Measurements from ENCODE around the gene CDK5. TPM values are rescaled to one million over a fixed set of nuclear protein-coding genes. Genes with fewer than 3 reads are reported as not detected.

The CDK5 gene
- polyA plus RNA-seq, 2 of the 4 experiments (the other 2 are of a cell fraction): 29.6 to 51.0 TPM

GRCh38 chr7:151086802-151087244, 29.1 kb upstream of the CDK5 start:
- WGBS (ENCODE audit: missing lambda C conversion rate): 2% methylated on average over 12 of the region's 56 CpGs
- Histone ChIP-seq H3K9me3 (no peaks in the 10 kb centered on the region), H3K4me2 (peak overlapping the region; percentile 97), H3K27ac (peak overlapping the region; percentile 84 to 98), H3K4me3 (peak overlapping the region; percentile 86), H3K4me1 (peaks cover 42% of the 10 kb centered on the region)
- POLR2A ChIA-PET: interaction anchor here (1.4 kb wide), 1 partner anchor 26 kb away, joined by 3 read pairs; no protein-coding TSS in a partner anchor
- 0 out of 2 replicates have a peak, but pooled peaks have one; percentile 46 for TF ChIP-seq MAX (IDR thresholded peaks at IDR 0.05)
- no peak for TF ChIP-seq MYC (IDR thresholded peaks at IDR 0.05; ENCODE audit: borderline replicate concordance, low read length)
- DNase-seq (ENCODE audit: low read depth in 1 of 2, low spot score in 1 of 2): no peak
- ATAC-seq: peak; percentile 0 to 8; a peak in 1 of 6 replicates
- CTCF ChIA-PET: interaction anchor here (1.0 to 27.1 kb wide), 10 partner anchors 9 to 79 kb away, joined by 3 to 412 read pairs (median 4); no protein-coding TSS in a partner anchor
- FAIRE-seq: no peak

GRCh38 chr7:151085691-151086620, 28.3 kb upstream of the CDK5 start, which contains the start of gene AGAP3:
Gene AGAP3 (plus strand): TSS chr7:151086475. CDS start chr7:151086742, 267 bp downstream.
- Histone ChIP-seq H3K4me2 (peak within 1 kb of the TSS; percentile 97), H3K4me3 (peak within 1 kb of the TSS; percentile 86), H3K9me3 (no peaks in the 10 kb centered on the region), H3K4me1 (peaks cover 43% of the 10 kb centered on the region), H3K27ac (peak within 1 kb of the TSS; percentile 84 to 98)
- ChIA-PET CTCF (interaction anchor here (1.0 to 27.1 kb wide), 15 partner anchors 9 to 188 kb away, joined by 3 to 412 read pairs (median 3); partner anchors contain the start of gene GBX1), POLR2A (interaction anchor here (1.1 to 1.4 kb wide), 3 partner anchors 18 to 27 kb away, joined by 3 to 11 read pairs (median 3); no protein-coding TSS in a partner anchor)
- TF ChIP-seq REST (IDR thresholded peaks at IDR 0.05) (no peak), HES2 (IDR thresholded peaks at IDR 0.05) (no peak), RAD21 (conservative IDR thresholded peaks at IDR 0.05 in 1 of 2, IDR thresholded peaks at IDR 0.05 in 1 of 2) (no peak), SMC3 (IDR thresholded peaks at IDR 0.05) (0 out of 3 replicates have a peak, but pooled peaks have one; percentile 12), BCL3 (IDR thresholded peaks at IDR 0.05) (peak; percentile 17; the same call in 2 of the 3 replicates), MAX (IDR thresholded peaks at IDR 0.05) (peak; percentile 81), POLR2A (IDR thresholded peaks at IDR 0.05; ENCODE audit: low read length) (peak; percentile 81), USF2 (IDR thresholded peaks at IDR 0.05) (0 out of 2 replicates have a peak, but pooled peaks have one; percentile 14), JUN (IDR thresholded peaks at IDR 0.05) (peak in 1 of 2 experiments; percentile 59; a peak in 2 of 5 replicates), BHLHE40 (IDR thresholded peaks at IDR 0.05; ENCODE audit: low read depth, low read length) (no peak), MYC (IDR thresholded peaks at IDR 0.05; ENCODE audit: borderline replicate concordance, low read length) (peak; percentile 43; the same call in 1 of the 2 replicates)
- 2% methylated on average over 12 of the region's 84 CpGs for WGBS (ENCODE audit: missing lambda C conversion rate)
- ATAC-seq: peak; percentile 50 to 74
- DNase-seq (ENCODE audit: low read depth in 1 of 2, low spot score in 1 of 2): peak; percentile 76 to 79
- FAIRE-seq: no peak

Data from A549 (cell line).